HepG2 (cell line): ENCODE data around the gene DNAAF1. TPM values are rescaled to one million over a fixed set of nuclear protein-coding genes. Genes with fewer than 3 reads are reported as not detected.

Experiments used
- ARID2 ChIP-seq: sonication (generic); formaldehyde crosslinking; IDR thresholded peaks from 2 replicates; pipeline ENCODE4 v1.8.1; 2022; ENCODE audit warnings: mild to moderate bottlenecking, missing genetic modification reagents, borderline replicate concordance
- EEA1 ChIP-seq: sonication (generic); formaldehyde crosslinking; IDR thresholded peaks from 2 replicates; pipeline ENCODE4 v1.5.1; 2020; ENCODE audit warnings: mild to moderate bottlenecking, missing genetic modification reagents, borderline replicate concordance
- HMGA1 ChIP-seq: sonication (generic); formaldehyde crosslinking; conservative IDR thresholded peaks from 2 replicates; pipeline ENCODE4 v1.4.0; 2020; ENCODE audit warnings: missing genetic modification reagents
- HOXA5 ChIP-seq: sonication (generic); formaldehyde crosslinking; IDR thresholded peaks from 2 replicates; pipeline ENCODE4 v1.4.0; 2020; ENCODE audit warnings: missing genetic modification reagents
- IKZF4 ChIP-seq: sonication (generic); formaldehyde crosslinking; IDR thresholded peaks from 2 replicates; pipeline ENCODE4 v1.5.1; 2020; ENCODE audit warnings: borderline replicate concordance, mild to moderate bottlenecking, low read depth, missing genetic modification reagents; ENCODE audit errors: not compliant biosample characterization
- ISX ChIP-seq: sonication (generic); formaldehyde crosslinking; conservative IDR thresholded peaks from 2 replicates; pipeline ENCODE4 v1.5.0; 2020; ENCODE audit warnings: missing genetic modification reagents
- MED8 ChIP-seq: sonication (generic); formaldehyde crosslinking; IDR thresholded peaks from 2 replicates; pipeline ENCODE4 v1.8.1; 2023; ENCODE audit warnings: mild to moderate bottlenecking, missing genetic modification reagents; ENCODE audit not compliant: insufficient replicate concordance
- SMARCC2 ChIP-seq: fragments of 450-650 bp; IDR thresholded peaks from 2 replicates; pipeline ENCODE4 v1.6.1; 2017; ENCODE audit warnings: antibody characterized with exemption, mild to moderate bottlenecking
- TBP ChIP-seq: sonication (generic); formaldehyde crosslinking; IDR thresholded peaks from 2 replicates; pipeline ENCODE4 v1.5.0; 2020; ENCODE audit warnings: missing genetic modification reagents
- TCF12 ChIP-seq, 2 experiments: fragments of 450-650 bp in 1 of 2; sonication (generic) in 1 of 2; formaldehyde crosslinking in 1 of 2; IDR thresholded peaks; 2 replicates each; pipeline versions ENCODE4 v1.6.1 to v1.8.0; 2017 to 2022; ENCODE audit warnings: antibody characterized with exemption in 1 of 2, mild to moderate bottlenecking in 1 of 2, missing genetic modification reagents in 1 of 2, moderate library complexity in 1 of 2
- ZMYM3 ChIP-seq: sonication (generic); formaldehyde crosslinking; IDR thresholded peaks from 2 replicates; pipeline ENCODE4 v1.5.1; 2020; ENCODE audit warnings: mild to moderate bottlenecking, missing genetic modification reagents
- ZNF556 ChIP-seq: sonication (generic); formaldehyde crosslinking; IDR thresholded peaks from 2 replicates; pipeline ENCODE4 v1.4.0; 2020; ENCODE audit warnings: mild to moderate bottlenecking, missing genetic modification reagents, borderline replicate concordance
- ZNF589 ChIP-seq: sonication (generic); formaldehyde crosslinking; conservative IDR thresholded peaks from 2 replicates; pipeline ENCODE4 v1.8.0; 2022; ENCODE audit warnings: mild to moderate bottlenecking, moderate library complexity, missing genetic modification reagents
- ZSCAN9 ChIP-seq: IDR thresholded peaks from 2 replicates; pipeline ENCODE4 v1.6.1; 2016; ENCODE audit warnings: borderline replicate concordance
- polyA plus RNA-seq, 8 experiments: library from polyadenylated mRNA; depleted of rRNA in 3 of 8; stranded (reverse) in 7 of 8; unstranded in 1 of 8; fragments of >200 nt; fragmentation: Illumina TruSeq in 4 of 8; extraction: Trizol in 4 of 8; gene quantifications; 2 replicates each; pipeline versions ENCODE4 v1.2.1 to v1.2.3, GENCODE V29; 2011 to 2016; ENCODE audit warnings: low read depth in 4 of 8, missing spikeins in 1 of 8, mixed read lengths in 1 of 8; ENCODE audit not compliant: insufficient read depth in 1 of 8
- total RNA-seq, 5 experiments: library from RNA; depleted of rRNA; stranded (reverse); fragments of >200 nt; fragmentation: Illumina TruSeq; extraction: Trizol; gene quantifications; 2 replicates each; pipeline ENCODE4 v1.2.3, GENCODE V29; 2016; ENCODE audit warnings: low read depth in 1 of 5
- TF ChIP-seq, protein P1 (sequence below): sonication (generic); formaldehyde crosslinking; IDR thresholded peaks from 2 replicates; pipeline ENCODE4 v1.8.0; 2022; ENCODE audit warnings: missing genetic modification reagents, mild to moderate bottlenecking, moderate library complexity, borderline replicate concordance
- TF ChIP-seq, protein P2 (sequence below): sonication (generic); formaldehyde crosslinking; IDR thresholded peaks from 2 replicates; pipeline ENCODE4 v1.4.0; 2020; ENCODE audit warnings: missing genetic modification reagents, mild to moderate bottlenecking, borderline replicate concordance
- TF ChIP-seq, protein P3 (sequence below), 2 experiments: fragments of 450-650 bp in 1 of 2; sonication (generic) in 1 of 2; formaldehyde crosslinking; IDR thresholded peaks; 2 replicates each; pipeline versions ENCODE4 v1.5.0 to v1.8.0; 2020 to 2022; ENCODE audit warnings: mild to moderate bottlenecking in 1 of 2, missing genetic modification reagents in 1 of 2
- TF ChIP-seq, protein P4 (sequence below): IDR thresholded peaks from 2 replicates; pipeline ENCODE4 v1.6.1; 2016; ENCODE audit warnings: missing compliant biosample characterization, missing genetic modification reagents, borderline replicate concordance
- TF ChIP-seq, protein P5 (sequence below), 2 experiments: sonication (generic) in 1 of 2; formaldehyde crosslinking in 1 of 2; IDR thresholded peaks; 2 replicates each; pipeline versions ENCODE4 v1.4.0 to v1.6.1; 2018 to 2020; ENCODE audit warnings: missing genetic modification reagents in 2 of 2, borderline replicate concordance in 1 of 2, low read depth in 1 of 2, mild to moderate bottlenecking in 1 of 2, missing biosample characterization in 1 of 2

DNAAF1 gene
- total and polyA plus RNA-seq, 2 of the 13 experiments (the other 11 are each of a cell fraction or from before 2014, with no cell fraction given) = 0.04 TPM; not detected in 1

DNA sequence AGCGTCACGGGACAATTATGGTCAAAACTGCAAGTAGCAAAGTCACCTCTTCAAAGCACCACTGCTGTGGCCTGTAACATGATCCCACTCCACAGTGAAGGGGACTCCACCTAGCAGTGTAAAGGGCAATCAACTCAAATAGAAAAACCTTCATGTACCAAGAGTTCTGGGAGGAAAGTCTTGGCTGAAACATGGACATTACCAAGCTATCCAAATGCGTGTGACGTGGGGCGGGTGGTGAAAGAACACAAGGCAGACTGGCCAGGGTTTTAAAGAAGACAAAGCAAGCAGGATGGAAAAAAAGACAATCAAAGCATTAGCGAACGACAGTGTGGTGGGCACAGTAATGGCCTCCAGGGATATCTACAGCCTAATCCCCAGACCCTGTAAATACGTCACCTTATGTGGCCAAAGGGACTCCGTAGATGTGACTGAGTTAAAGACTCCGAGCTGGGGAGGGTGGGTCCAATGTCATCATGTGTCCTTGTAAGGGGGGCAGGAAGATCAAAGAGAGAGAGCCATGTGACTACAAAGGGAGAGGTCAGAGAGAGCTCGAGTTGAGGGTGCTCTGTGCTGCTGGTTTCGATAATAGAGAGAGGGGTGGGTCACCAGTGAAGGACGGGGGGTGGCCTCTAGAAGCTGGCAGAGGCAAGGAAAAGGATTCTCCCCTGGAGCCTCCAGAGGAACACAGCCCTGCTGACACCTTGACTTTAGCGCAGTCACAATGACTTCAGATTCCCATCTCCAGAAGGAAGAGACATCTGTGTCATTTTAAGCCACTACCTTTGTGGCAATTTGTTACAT, 6.1 kb upstream of the DNAAF1 start (continued):
- TF ChIP-seq ARID2 (peak; percentile 69; the same call in 1 of the 2 replicates), ZMYM3 (CRISPR knock-in tag) (peak; percentile 23; the same call in 1 of the 2 replicates), ZSCAN9 (peak; percentile 9; the same call in 1 of the 2 replicates), EEA1 (no peak), IKZF4 (CRISPR knock-in tag) (no peak), ZNF589 (CRISPR knock-in tag) (no peak), MED8 (no peak), ZNF556 (CRISPR knock-in tag) (peak; percentile 54; the same call in 1 of the 2 replicates), TCF12 (IDR thresholded peaks at IDR 0.05) (no peak), TCF12 (CRISPR knock-in tag; IDR thresholded peaks at IDR 0.05) (no peak), HOXA5 (CRISPR knock-in tag) (peak; percentile 82), ISX (no peak), SMARCC2 (no peak), HMGA1 (CRISPR knock-in tag) (no peak), TBP (CRISPR knock-in tag) (no peak)
- TF ChIP-seq, protein P1, sequence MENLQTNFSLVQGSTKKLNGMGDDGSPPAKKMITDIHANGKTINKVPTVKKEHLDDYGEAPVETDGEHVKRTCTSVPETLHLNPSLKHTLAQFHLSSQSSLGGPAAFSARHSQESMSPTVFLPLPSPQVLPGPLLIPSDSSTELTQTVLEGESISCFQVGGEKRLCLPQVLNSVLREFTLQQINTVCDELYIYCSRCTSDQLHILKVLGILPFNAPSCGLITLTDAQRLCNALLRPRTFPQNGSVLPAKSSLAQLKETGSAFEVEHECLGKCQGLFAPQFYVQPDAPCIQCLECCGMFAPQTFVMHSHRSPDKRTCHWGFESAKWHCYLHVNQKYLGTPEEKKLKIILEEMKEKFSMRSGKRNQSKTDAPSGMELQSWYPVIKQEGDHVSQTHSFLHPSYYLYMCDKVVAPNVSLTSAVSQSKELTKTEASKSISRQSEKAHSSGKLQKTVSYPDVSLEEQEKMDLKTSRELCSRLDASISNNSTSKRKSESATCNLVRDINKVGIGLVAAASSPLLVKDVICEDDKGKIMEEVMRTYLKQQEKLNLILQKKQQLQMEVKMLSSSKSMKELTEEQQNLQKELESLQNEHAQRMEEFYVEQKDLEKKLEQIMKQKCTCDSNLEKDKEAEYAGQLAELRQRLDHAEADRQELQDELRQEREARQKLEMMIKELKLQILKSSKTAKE (CRISPR knock-in tag) = no peak
- TF ChIP-seq, protein P2, sequence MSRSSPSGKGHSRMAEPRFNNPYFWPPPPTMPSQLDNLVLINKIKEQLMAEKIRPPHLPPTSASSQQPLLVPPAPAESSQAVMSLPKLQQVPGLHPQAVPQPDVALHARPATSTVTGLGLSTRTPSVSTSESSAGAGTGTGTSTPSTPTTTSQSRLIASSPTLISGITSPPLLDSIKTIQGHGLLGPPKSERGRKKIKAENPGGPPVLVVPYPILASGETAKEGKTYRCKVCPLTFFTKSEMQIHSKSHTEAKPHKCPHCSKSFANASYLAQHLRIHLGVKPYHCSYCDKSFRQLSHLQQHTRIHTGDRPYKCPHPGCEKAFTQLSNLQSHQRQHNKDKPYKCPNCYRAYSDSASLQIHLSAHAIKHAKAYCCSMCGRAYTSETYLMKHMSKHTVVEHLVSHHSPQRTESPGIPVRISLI = no peak
- TF ChIP-seq, protein P3, sequence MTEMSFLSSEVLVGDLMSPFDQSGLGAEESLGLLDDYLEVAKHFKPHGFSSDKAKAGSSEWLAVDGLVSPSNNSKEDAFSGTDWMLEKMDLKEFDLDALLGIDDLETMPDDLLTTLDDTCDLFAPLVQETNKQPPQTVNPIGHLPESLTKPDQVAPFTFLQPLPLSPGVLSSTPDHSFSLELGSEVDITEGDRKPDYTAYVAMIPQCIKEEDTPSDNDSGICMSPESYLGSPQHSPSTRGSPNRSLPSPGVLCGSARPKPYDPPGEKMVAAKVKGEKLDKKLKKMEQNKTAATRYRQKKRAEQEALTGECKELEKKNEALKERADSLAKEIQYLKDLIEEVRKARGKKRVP (CRISPR knock-in tag; IDR thresholded peaks at IDR 0.05) = peak in 1 of 2 experiments; percentile 95; a peak in 2 of 4 replicates
- TF ChIP-seq, protein P4, sequence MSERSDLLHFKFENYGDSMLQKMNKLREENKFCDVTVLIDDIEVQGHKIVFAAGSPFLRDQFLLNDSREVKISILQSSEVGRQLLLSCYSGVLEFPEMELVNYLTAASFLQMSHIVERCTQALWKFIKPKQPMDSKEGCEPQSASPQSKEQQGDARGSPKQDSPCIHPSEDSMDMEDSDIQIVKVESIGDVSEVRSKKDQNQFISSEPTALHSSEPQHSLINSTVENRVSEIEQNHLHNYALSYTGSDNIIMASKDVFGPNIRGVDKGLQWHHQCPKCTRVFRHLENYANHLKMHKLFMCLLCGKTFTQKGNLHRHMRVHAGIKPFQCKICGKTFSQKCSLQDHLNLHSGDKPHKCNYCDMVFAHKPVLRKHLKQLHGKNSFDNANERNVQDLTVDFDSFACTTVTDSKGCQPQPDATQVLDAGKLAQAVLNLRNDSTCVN (CRISPR knock-in tag) = peak; percentile 52; the same call in 1 of the 2 replicates
- TF ChIP-seq, protein P5, sequence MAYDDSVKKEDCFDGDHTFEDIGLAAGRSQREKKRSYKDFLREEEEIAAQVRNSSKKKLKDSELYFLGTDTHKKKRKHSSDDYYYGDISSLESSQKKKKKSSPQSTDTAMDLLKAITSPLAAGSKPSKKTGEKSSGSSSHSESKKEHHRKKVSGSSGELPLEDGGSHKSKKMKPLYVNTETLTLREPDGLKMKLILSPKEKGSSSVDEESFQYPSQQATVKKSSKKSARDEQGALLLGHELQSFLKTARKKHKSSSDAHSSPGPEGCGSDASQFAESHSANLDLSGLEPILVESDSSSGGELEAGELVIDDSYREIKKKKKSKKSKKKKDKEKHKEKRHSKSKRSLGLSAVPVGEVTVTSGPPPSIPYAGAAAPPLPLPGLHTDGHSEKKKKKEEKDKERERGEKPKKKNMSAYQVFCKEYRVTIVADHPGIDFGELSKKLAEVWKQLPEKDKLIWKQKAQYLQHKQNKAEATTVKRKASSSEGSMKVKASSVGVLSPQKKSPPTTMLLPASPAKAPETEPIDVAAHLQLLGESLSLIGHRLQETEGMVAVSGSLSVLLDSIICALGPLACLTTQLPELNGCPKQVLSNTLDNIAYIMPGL (CRISPR knock-in tag; IDR thresholded peaks at IDR 0.05; ENCODE audit: borderline replicate concordance in 1 of 2, low read depth in 1 of 2) = peak in 1 of 2 experiments; percentile 55; a peak in 1 of 4 replicates
